Measurements from ENCODE around the gene KLHL6. TPM values are rescaled to one million over a fixed set of nuclear protein-coding genes. Genes with fewer than 3 reads are reported as not detected.

KLHL6 gene
- total and polyA plus RNA-seq, 2 of the 8 experiments (the other 6 are each of a cell fraction or from before 2014, with no cell fraction given): 0.05 TPM; not detected in 1

- no peak for FAIRE-seq
- Histone ChIP-seq H2BK20ac (ENCODE audit: low read length) (no peak overlapping the region), H3K18ac (ENCODE audit: extremely low read depth, low read length) (no peak overlapping the region)
- no peak for TF ChIP-seq NRF1 (IDR thresholded peaks at IDR 0.05; ENCODE audit: low read depth, low read length)
- no peak for TF ChIP-seq POLR2AphosphoS5 (IDR thresholded peaks at IDR 0.05; ENCODE audit: low read depth, low read length)
- no peak for TF ChIP-seq CEBPB (IDR thresholded peaks at IDR 0.05; ENCODE audit: low read depth, low read length)
- no peak for TF ChIP-seq RAD21 (IDR thresholded peaks at IDR 0.05 in 1 of 2, conservative IDR thresholded peaks at IDR 0.05 in 1 of 2; ENCODE audit: low read depth in 2 of 2, low read length in 2 of 2)
- no peak for TF ChIP-seq RXRA (IDR thresholded peaks at IDR 0.05; ENCODE audit: insufficient read depth, low read depth, low read length)
- no peak for TF ChIP-seq GTF2F1 (IDR thresholded peaks at IDR 0.05; ENCODE audit: borderline replicate concordance, low read depth, low read length)
- TF ChIP-seq RFX5 (IDR thresholded peaks at IDR 0.05; ENCODE audit: borderline replicate concordance, low read depth, low read length): no peak
- no peak for TF ChIP-seq TAF1 (IDR thresholded peaks at IDR 0.05; ENCODE audit: low read depth, low read length)
- TF ChIP-seq SP1 (IDR thresholded peaks at IDR 0.05; ENCODE audit: low read depth, low read length): no peak
- TF ChIP-seq GABPA (IDR thresholded peaks at IDR 0.05; ENCODE audit: borderline replicate concordance, insufficient read depth, low read length): no peak
- no peak for TF ChIP-seq SP2 (IDR thresholded peaks at IDR 0.05; ENCODE audit: low read length)
- no peak for TF ChIP-seq USF2 (IDR thresholded peaks at IDR 0.05; ENCODE audit: low read length)
- TF ChIP-seq POU5F1 (IDR thresholded peaks at IDR 0.05; ENCODE audit: low read depth, low read length): no peak
- TF ChIP-seq RBBP5 (IDR thresholded peaks at IDR 0.05; ENCODE audit: borderline replicate concordance, low read depth, low read length): no peak
Measured at GRCh38 chr3:183538486-183538885, 17.0 kb downstream of the KLHL6 start.

More at GRCh38 chr3:183538486-183538885, 17.0 kb downstream of the KLHL6 start:
- no peak overlapping the region for H3K56ac ChIP-seq (replicated peaks; ENCODE audit: insufficient read length, low read depth, low read length)
- no peak overlapping the region for H3K14ac ChIP-seq (ENCODE audit: insufficient read length)
- H3K4me2 ChIP-seq (ENCODE audit: insufficient read depth in 1 of 2, low read depth in 2 of 2, low read length in 2 of 2): no peak overlapping the region
- no peak overlapping the region for H4K8ac ChIP-seq (ENCODE audit: extremely low read depth, insufficient read depth, low read length)
- no peak overlapping the region for H2BK5ac ChIP-seq (ENCODE audit: low read depth, low read length)
- H3K4ac ChIP-seq (replicated peaks; ENCODE audit: insufficient read length, low read depth, low read length): no peak overlapping the region
- no peak overlapping the region for H3K27ac ChIP-seq (ENCODE audit: low read depth, low read length)
- CTCF ChIA-PET (ENCODE audit: partially characterized antibody): interaction anchor here (1.5 to 2.1 kb wide), 2 partner anchors 24 to 59 kb away, joined by 4 to 6 read pairs; no protein-coding TSS in a partner anchor
- H4K91ac ChIP-seq (replicated peaks; ENCODE audit: insufficient read length, low read length): no peak overlapping the region
- no peak overlapping the region for H3K23ac ChIP-seq (ENCODE audit: insufficient read length)
- H3K79me2 ChIP-seq (ENCODE audit: control insufficient read depth in 1 of 2, insufficient read depth in 2 of 2, low read length in 2 of 2): no peaks in the 10 kb centered on the region
- 95% methylated on average over 1 of the region's 1 CpG; no CpG with 5 or more reads in 1 of the 2 experiments for WGBS, 2 experiments (ENCODE audit: extremely low coverage in 1 of 2, insufficient coverage in 1 of 2, insufficient read length in 1 of 2, insufficient replicate concordance in 2 of 2, low coverage in 1 of 2, low lambda C conversion rate in 2 of 2, missing lambda C conversion rate in 1 of 2)
- H3K9me3 ChIP-seq (ENCODE audit: insufficient read depth in 2 of 2, low read depth in 1 of 2, low read length in 1 of 2): no peaks in the 10 kb centered on the region
- no peak overlapping the region for H2BK120ac ChIP-seq (replicated peaks; ENCODE audit: low read depth, low read length)
- H2AK5ac ChIP-seq (ENCODE audit: low read depth, low read length): no peak overlapping the region
- H4K5ac ChIP-seq (ENCODE audit: insufficient read length, low read depth, low read length): no peak overlapping the region
- no peaks in the 10 kb centered on the region for H3K27me3 ChIP-seq (replicated peaks in 1 of 4; ENCODE audit: control insufficient read depth in 3 of 4, extremely low read depth in 1 of 4, insufficient read depth in 3 of 4, low read length in 3 of 4)
- H3K79me1 ChIP-seq (ENCODE audit: low read depth, low read length): no peaks in the 10 kb centered on the region
- H2BK12ac ChIP-seq (ENCODE audit: low read depth, low read length): no peak overlapping the region
- H2AFZ ChIP-seq (ENCODE audit: low read length): no peak overlapping the region
- no peak overlapping the region for H3K9ac ChIP-seq (replicated peaks in 1 of 4; ENCODE audit: extremely low read depth in 1 of 4, low read depth in 3 of 4, low read length in 3 of 4)
- no peaks in the 10 kb centered on the region for H3K36me3 ChIP-seq (ENCODE audit: control insufficient read depth in 2 of 4, insufficient read depth in 4 of 4, low read length in 3 of 4)
- H3K23me2 ChIP-seq (ENCODE audit: low read depth, low read length): peaks cover 2% of the 10 kb centered on the region; the same call in 1 of the 2 replicates
- no peak for DNase-seq (ENCODE audit: low read depth in 1 of 2, low spot score in 2 of 2)
- peaks cover 0 to 4% (median 2%) of the 10 kb centered on the region in 4 experiments; a peak in 4 of 7 replicates for H3K4me1 ChIP-seq (replicated peaks in 1 of 4; ENCODE audit: control insufficient read depth in 3 of 4, insufficient read depth in 4 of 4, low read length in 3 of 4)
- no peak overlapping the region for H2BK15ac ChIP-seq (ENCODE audit: low read length)
- POLR2A ChIA-PET (ENCODE audit: partially characterized antibody): interaction anchor here (1.5 kb wide), 1 partner anchor 10 kb away, joined by 3 read pairs; no protein-coding TSS in a partner anchor
- no peaks in the 10 kb centered on the region for H4K20me1 ChIP-seq (replicated peaks in 1 of 2; ENCODE audit: control insufficient read depth in 1 of 2, insufficient read depth in 2 of 2, low read length in 2 of 2)
- no peak overlapping the region for H3K4me3 ChIP-seq (ENCODE audit: extremely low read depth in 1 of 4, insufficient read depth in 2 of 4, low read depth in 3 of 4, low read length in 4 of 4)
